Keratinocyte (primary cell): ENCODE results near the gene RAP1GAP2. TPM values are rescaled to one million over a fixed set of nuclear protein-coding genes. Genes with fewer than 3 reads are reported as not detected.
"Not testable (repeated sequence)": the region's sequence is repeated elsewhere in the genome, so short reads cannot be mapped to it uniquely, and the experiment has no call there.

Experiments
- DNase-seq: peaks from one replicate; pipeline ENCODE4 v3.0.0-alpha.2; 2011; ENCODE audit warnings: low read depth, missing footprints, low spot score
- FAIRE-seq: peaks from 2 replicates; lab custom pipeline; 2011; peaks lifted over from hg19 to GRCh38; lab: Jason Lieb, UNC
- H2AFZ ChIP-seq: 2 replicates; pipeline ENCODE4 v1.6.0; 2012; ENCODE audit warnings: low read length, control low read depth, inconsistent platforms; ENCODE audit not compliant: control insufficient read depth
- H3K27ac ChIP-seq: 2 replicates; pipeline ENCODE4 v1.5.1; 2011; ENCODE audit warnings: low read length; ENCODE audit not compliant: control insufficient read depth, insufficient read depth
- H3K27me3 ChIP-seq: 3 replicates; pipeline ENCODE4 v1.6.0; 2011; ENCODE audit warnings: low read length; ENCODE audit not compliant: control insufficient read depth, insufficient read depth; ENCODE audit errors: extremely low read depth
- H3K36me3 ChIP-seq, 2 experiments: 2 replicates in 1 of 2; 3 replicates in 1 of 2; pipeline ENCODE4 v1.5.1; 2011; ENCODE audit warnings: low read length in 2 of 2, mild to moderate bottlenecking in 1 of 2; ENCODE audit not compliant: control insufficient read depth in 2 of 2, insufficient read depth in 2 of 2; ENCODE audit errors: extremely low read depth in 1 of 2
- H3K4me1 ChIP-seq: 3 replicates; pipeline ENCODE4 v1.5.1; 2011; ENCODE audit warnings: low read length; ENCODE audit not compliant: control insufficient read depth, insufficient read depth; ENCODE audit errors: extremely low read depth
- H3K4me2 ChIP-seq: 3 replicates; pipeline ENCODE4 v1.6.0; 2011; ENCODE audit warnings: low read depth, low read length; ENCODE audit not compliant: control insufficient read depth, insufficient read depth; ENCODE audit errors: extremely low read depth
- H3K4me3 ChIP-seq, 3 experiments: fragments of 200-600 bp in 1 of 3; sonication (generic) in 1 of 3; 2 replicates in 2 of 3; 3 replicates in 1 of 3; pipeline ENCODE4 v1.5.1; 2011 to 2016; ENCODE audit warnings: low read length in 3 of 3, mild to moderate bottlenecking in 3 of 3, control low read depth in 2 of 3, inconsistent platforms in 1 of 3, low read depth in 1 of 3, mixed read lengths in 1 of 3, mixed run types in 1 of 3, moderate library complexity in 1 of 3; ENCODE audit not compliant: control insufficient read depth in 2 of 3, insufficient read depth in 2 of 3; ENCODE audit errors: extremely low read depth in 1 of 3
- H3K79me2 ChIP-seq: 2 replicates; pipeline ENCODE4 v1.6.0; 2012; ENCODE audit warnings: low read length; ENCODE audit not compliant: control insufficient read depth, insufficient read depth
- H3K9ac ChIP-seq: 3 replicates; pipeline ENCODE4 v1.6.0; 2011; ENCODE audit warnings: low read length; ENCODE audit not compliant: control insufficient read depth, insufficient read depth; ENCODE audit errors: extremely low read depth
- H3K9me1 ChIP-seq: 3 replicates; pipeline ENCODE4 v1.6.0; 2011; ENCODE audit warnings: low read length; ENCODE audit not compliant: control insufficient read depth, insufficient read depth; ENCODE audit errors: extremely low read depth
- H3K9me3 ChIP-seq: 2 replicates; pipeline ENCODE4 v1.5.1; 2012; ENCODE audit warnings: low read depth, low read length; ENCODE audit not compliant: control insufficient read depth
- H4K20me1 ChIP-seq: 3 replicates; pipeline ENCODE4 v1.6.0; 2011; ENCODE audit warnings: low read length; ENCODE audit not compliant: control insufficient read depth, insufficient read depth; ENCODE audit errors: extremely low read depth
- CTCF ChIP-seq, 3 experiments: IDR thresholded peaks in 1 of 3; conservative IDR thresholded peaks in 1 of 3; optimal IDR thresholded peaks in 1 of 3; 2 replicates in 2 of 3; 3 replicates in 1 of 3; pipeline versions ENCODE3 to v1.5.1; 2011; ENCODE audit warnings: low read length in 3 of 3, mild to moderate bottlenecking in 3 of 3, moderate library complexity in 2 of 3, control low read depth in 1 of 3, inconsistent platforms in 1 of 3; ENCODE audit not compliant: insufficient read depth in 2 of 3; ENCODE audit errors: extremely low read depth in 1 of 3
- EZH2 ChIP-seq: IDR thresholded peaks from one replicate; pipeline ENCODE4 v1.6.1; 2012; ENCODE audit warnings: inconsistent platforms, mild to moderate bottlenecking, low read length, moderate library complexity
- dilution Hi-C: fragments of 300-500 bp; cut with MboI; formaldehyde crosslinking; loops from one replicate; pipeline ENCODE4 v1.7.0; 2020; ENCODE audit warnings: low sequenced_read_pairs; ENCODE audit not compliant: extremely low pct_ligation_motif_present
- polyA plus RNA-seq, 5 experiments: library from polyadenylated mRNA; depleted of rRNA in 3 of 5; stranded (reverse) in 3 of 5; stranded (forward) in 1 of 5; unstranded in 1 of 5; fragments of >200 nt; gene quantifications; 1 replicate in 1 of 5; 2 replicates in 3 of 5; 3 replicates in 1 of 5; pipeline versions ENCODE4 v1.2.1 to v1.2.3, GENCODE V29; 2011 to 2012; ENCODE audit warnings: missing spikeins in 2 of 5, low read depth in 1 of 5, low replicate concordance in 1 of 5

Gene RAP1GAP2
- polyA plus RNA-seq, 1 donor (not counting 4 experiments of a cell fraction or from before 2014, with no cell fraction given) = 13.6 TPM

DNA sequence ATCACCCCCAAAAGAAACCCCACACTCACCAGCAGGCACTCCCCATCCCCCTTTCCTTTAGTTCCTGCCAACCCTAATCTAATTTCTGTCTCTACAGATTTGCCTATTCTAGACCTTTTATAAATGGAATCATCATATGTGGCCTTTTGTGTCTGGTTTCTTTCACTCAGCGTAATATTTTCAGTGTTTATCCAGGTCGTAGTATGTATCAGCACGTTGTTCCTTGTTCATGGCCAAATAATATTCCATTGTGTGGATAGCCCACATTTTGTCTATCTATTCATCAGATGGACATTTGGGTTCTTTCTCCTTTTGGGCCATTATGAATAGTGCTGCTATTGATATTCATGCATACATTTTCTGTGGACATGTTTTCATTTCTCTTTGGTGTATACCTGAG lies 193.6 kb downstream of the RAP1GAP2 start:
- Histone ChIP-seq H3K36me3 (peaks cover 20% of the 10 kb centered on the region in 2 experiments), H3K9me1 (no peaks in the 10 kb centered on the region), H3K79me2 (no peaks in the 10 kb centered on the region), H3K27ac (no peak overlapping the region), H4K20me1 (no peaks in the 10 kb centered on the region), H3K4me2 (no peak overlapping the region), H3K9ac (no peak overlapping the region), H2AFZ (no peak overlapping the region), H3K27me3 (no peaks in the 10 kb centered on the region), H3K9me3 (no peaks in the 10 kb centered on the region), H3K4me3 (no peak overlapping the region), H3K4me1 (no peaks in the 10 kb centered on the region)
- FAIRE-seq = no peak
- no peak for TF ChIP-seq EZH2
- TF ChIP-seq CTCF (optimal IDR thresholded peaks at IDR 0.05 in 1 of 3, IDR thresholded peaks at IDR 0.05 in 1 of 3, conservative IDR thresholded peaks at IDR 0.05 in 1 of 3; ENCODE audit: extremely low read depth in 1 of 3, insufficient read depth in 2 of 3, low read length in 3 of 3) = no peak
- DNase-seq = no peak
- dilution Hi-C loops = no loop called here

GRCh38 chr17:2990396-2990795 lies 194.2 kb downstream of the RAP1GAP2 start:
- dilution Hi-C loops = no loop called here
- TF ChIP-seq EZH2 (no peak), CTCF (optimal IDR thresholded peaks at IDR 0.05 in 1 of 3, IDR thresholded peaks at IDR 0.05 in 1 of 3, conservative IDR thresholded peaks at IDR 0.05 in 1 of 3; ENCODE audit: extremely low read depth in 1 of 3, insufficient read depth in 2 of 3, low read length in 3 of 3) (no peak)
- Histone ChIP-seq H3K27ac (no peak overlapping the region), H3K9ac (no peak overlapping the region), H3K4me1 (no peaks in the 10 kb centered on the region), H3K79me2 (no peaks in the 10 kb centered on the region), H2AFZ (no peak overlapping the region), H3K27me3 (no peaks in the 10 kb centered on the region), H3K9me3 (no peaks in the 10 kb centered on the region), H3K4me3 (no peak overlapping the region), H3K4me2 (no peak overlapping the region), H3K36me3 (peaks cover 19 to 21% of the 10 kb centered on the region in 2 experiments), H4K20me1 (no peaks in the 10 kb centered on the region), H3K9me1 (no peaks in the 10 kb centered on the region)
- DNase-seq (no peak), FAIRE-seq (no peak)

- H3K9me3 ChIP-seq, H3K4me2 ChIP-seq, DNase-seq, H3K27me3 ChIP-seq, H3K27ac ChIP-seq, FAIRE-seq, H3K4me3 ChIP-seq, H3K9me1 ChIP-seq, dilution Hi-C loops, H2AFZ ChIP-seq, H4K20me1 ChIP-seq, H3K79me2 ChIP-seq, H3K4me1 ChIP-seq, H3K9ac ChIP-seq: not testable (repeated sequence)
- peaks cover 16 to 19% of the 10 kb centered on the region in 2 experiments for H3K36me3 ChIP-seq
These were observed 195.3 kb downstream of the RAP1GAP2 start for GRCh38 chr17:2991396-2992180.
